Ammon's horn (tissue), 1 donor: ENCODE results near the gene RNF217.
"Not testable (repeated sequence)": the region's sequence is repeated elsewhere in the genome, so short reads cannot be mapped to it uniquely, and the experiment has no call there.

Experiments
- DNase-seq: peaks from one replicate; pipeline ENCODE4 v3.0.0-alpha.2; 2016; ENCODE audit warnings: low spot score

The RNF217 gene

DNA sequence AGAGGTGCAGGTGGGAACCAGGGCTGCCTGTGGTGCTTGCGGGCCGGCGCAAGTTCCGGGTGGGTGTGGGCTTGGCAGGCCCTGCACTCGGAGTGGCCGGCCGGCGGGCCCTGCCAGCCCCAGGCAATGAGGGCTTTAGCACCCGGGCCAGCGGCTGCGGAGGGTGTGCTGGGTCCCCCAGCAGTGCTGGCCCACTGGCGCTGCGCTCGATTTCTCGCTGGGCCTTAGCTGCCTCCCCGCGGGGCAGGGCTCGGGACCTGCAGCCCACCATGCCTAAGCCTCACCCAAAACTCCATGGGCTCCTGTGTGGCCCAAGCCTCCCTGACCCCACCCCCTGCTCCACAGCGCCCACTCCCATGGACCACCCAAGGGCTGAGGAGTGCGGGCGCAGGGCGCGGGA, 163.6 kb downstream of the RNF217 start:
- DNase-seq, result not testable (repeated sequence)

DNA sequence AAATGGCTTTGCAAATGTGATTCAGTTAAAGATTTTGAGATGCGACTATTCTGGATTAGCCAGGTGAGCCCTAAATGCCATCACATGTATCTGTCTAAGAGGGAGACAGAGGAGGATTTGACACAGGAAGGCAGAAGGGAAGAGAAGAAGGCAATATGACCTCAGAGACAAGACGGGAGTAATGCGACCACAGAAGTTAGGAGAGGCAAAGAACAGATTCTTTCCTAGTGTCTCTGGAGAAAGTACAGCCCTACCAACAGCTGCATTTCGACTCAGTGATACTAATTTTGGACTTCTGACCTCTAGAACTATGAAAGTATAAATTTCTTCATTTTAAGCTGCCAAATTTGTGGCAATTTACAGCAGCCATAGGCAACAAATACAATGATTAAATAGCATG, 167.1 kb downstream of the RNF217 start:
- no peak for DNase-seq

DNA sequence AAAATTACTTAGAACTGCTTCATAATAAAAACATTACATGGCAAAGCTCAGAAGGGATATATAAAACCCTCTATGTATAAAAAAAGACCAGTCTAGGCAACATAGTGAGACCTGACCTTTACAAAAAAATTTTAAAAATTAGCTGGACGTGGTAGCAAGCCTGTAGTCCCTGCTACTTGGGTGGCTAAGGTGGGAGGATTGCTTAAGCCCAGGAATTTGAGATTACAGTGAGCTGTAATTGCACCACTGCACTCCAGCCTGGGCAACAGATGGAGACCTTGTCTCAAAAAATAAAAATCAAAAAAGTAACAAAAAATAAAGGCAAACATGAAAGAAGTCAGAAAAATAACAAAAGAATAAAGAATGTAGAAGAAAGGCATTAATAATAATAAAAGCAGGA, 169.8 kb downstream of the RNF217 start:
- no peak for DNase-seq

DNA sequence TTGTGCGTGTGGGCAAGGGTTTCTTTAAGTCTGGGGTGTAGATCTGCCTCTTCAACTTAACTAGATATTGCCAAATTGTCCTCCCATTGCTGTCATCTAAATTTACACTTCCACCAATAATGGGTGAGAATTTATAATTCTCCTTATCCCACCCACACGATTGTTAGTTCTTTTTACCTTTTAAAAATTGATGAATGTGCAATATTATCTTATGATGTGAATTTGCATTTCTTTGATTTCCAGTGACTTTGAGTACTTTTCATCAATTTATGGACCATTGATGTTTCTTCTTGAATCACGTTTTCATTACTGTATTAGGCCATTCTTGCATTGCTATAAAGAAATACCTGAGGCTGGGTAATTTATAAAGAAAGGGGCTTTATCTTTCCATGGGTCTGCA, 174.1 kb downstream of the RNF217 start:
- no peak for DNase-seq

DNA sequence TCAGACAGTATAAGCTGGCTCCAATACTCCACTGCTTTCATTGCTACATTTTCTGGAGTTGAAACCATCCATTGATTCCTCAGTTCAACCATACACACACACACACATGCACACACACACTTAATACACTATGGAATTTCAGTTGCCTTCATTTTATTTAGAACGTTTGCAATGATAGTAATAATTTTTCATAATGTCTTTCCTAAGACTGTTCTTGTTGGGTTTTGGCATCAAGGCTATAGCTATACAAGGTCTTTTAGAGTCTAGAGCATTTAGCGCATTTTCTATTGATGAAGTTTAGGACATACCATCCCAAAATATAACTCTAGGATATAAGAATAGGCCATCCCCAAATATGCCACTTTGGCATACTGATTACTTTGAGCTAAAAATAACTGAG, 175.8 kb downstream of the RNF217 start:
- no peak for DNase-seq

DNA sequence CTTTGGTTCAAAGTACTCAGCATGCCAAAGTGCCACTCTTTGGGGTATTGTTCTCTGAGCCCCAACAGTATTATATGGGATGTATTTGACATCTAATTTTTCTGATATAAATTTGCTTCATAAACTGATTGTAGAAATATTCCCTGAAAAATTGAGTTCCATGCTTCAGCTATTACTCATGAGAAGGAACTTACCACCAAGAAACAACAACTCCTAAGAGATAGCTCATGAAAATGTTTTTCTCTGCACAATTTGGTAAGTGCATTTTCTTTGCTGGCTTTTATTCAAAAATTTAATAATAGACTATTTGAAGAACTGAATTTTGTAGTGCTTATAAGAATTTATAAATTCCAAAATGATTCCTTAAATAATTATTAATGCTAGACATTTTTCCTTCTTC, 178.6 kb downstream of the RNF217 start:
- no peak for DNase-seq
